CD4-positive, alpha-beta T cell treated with Interleukin-4 for 4 hours (primary cell): ENCODE data around the gene LZTR1.
A peak's percentile ranks its signal among the peaks of the same experiment; 100 is the strongest.
"Not testable (repeated sequence)": the region's sequence is repeated elsewhere in the genome, so short reads cannot be mapped to it uniquely, and the experiment has no call there.

Source experiments
- DNase-seq: peaks from one replicate; pipeline ENCODE4 v3.0.0-alpha.2; 2020

LZTR1 gene

GRCh38 chr22:21042978-21043859 is 61.1 kb downstream of the LZTR1 start:
- no peak for DNase-seq

GRCh38 chr22:21043860-21044535 is 61.9 kb downstream of the LZTR1 start:
- no peak for DNase-seq

GRCh38 chr22:21044931-21045584 is 63.0 kb downstream of the LZTR1 start:
- DNase-seq = no peak

GRCh38 chr22:21045585-21046294 is 63.6 kb downstream of the LZTR1 start, which contains the start of gene LRRC74B:
Gene LRRC74B (plus strand): TSS chr22:21045946. CDS start chr22:21045987, 41 bp downstream.
- DNase-seq = peak; percentile 75

- no peak for DNase-seq
Measured at GRCh38 chr22:21047035-21047661, 65.1 kb downstream of the LZTR1 start.

GRCh38 chr22:21047730-21048129 is 65.6 kb downstream of the LZTR1 start:
- no peak for DNase-seq

- DNase-seq = not testable (repeated sequence)
Measured at GRCh38 chr22:21048448-21048847, 66.4 kb downstream of the LZTR1 start.
